GM19463 (cell line): ENCODE results near the gene PPP2R2D.
A peak's percentile ranks its signal among the peaks of the same experiment; 100 is the strongest.
"Not testable (repeated sequence)": the region's sequence is repeated elsewhere in the genome, so short reads cannot be mapped to it uniquely, and the experiment has no call there.

Experiments
- ATAC-seq: cut with Tn5 transposase; IDR thresholded peaks from one replicate; pipeline ENCODE4 v1.9.1; 2021; ENCODE audit warnings: mild to moderate bottlenecking, moderate library complexity; ENCODE audit not compliant: unreplicated experiment

PPP2R2D gene

DNA sequence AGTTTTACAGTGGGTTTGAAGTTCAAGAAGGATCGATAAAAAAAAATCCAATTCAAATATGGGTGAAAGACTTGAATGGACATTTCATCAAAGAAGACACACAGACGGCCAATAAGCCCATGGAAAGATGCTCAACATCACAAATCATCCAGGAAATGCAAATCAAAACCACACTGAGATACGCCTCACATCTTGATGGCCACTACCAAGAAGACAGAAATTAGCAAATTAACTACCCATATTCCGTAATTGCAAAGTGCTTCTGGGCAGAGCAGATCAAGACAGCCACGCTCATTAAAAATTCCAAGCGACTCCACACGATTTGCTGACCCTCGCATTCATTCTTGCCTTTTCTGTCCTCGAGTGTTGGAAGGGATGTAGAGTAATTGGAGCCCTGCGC lies 34.1 kb upstream of the PPP2R2D start:
- no peak for ATAC-seq

DNA sequence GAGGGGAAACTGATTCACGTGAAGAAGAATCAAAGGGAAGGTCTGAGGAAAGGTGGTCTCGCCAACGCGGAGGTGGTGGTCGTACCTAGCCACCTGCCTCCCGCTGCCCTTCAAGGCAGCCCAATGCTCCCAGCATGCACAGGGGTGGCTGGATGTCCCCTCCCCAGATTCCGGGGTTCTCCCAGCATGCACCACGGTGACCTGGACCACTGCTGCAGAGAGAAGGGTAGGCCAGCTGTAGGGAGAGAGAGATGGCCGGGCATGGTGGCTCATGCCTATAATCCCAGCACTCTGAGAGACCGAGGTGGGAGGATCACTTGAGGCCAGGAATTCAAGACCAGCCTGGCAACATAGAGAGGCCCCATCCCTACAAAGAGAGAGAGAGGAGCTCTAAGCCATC lies 32.4 kb upstream of the PPP2R2D start:
- ATAC-seq, result no peak

DNA sequence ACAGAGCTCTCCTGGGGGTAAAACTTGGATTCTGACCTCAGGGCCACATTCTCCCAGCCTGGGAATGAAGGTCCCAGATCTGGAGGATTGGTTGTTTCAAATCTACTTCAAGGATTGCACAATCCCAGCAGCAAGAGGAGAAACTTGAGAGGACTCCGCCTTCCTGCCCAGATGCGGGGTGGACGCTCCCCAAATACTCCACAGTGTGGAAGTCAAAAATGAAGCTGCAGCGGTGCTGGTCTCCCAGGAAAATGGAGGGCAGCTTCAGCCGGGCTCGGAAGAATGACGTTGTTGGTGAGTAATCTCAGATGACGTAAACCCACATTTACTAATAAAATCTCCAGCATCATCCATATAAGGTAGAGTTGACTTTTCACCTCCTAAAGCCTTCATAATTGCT lies 31.5 kb upstream of the PPP2R2D start:
- ATAC-seq, result no peak

DNA sequence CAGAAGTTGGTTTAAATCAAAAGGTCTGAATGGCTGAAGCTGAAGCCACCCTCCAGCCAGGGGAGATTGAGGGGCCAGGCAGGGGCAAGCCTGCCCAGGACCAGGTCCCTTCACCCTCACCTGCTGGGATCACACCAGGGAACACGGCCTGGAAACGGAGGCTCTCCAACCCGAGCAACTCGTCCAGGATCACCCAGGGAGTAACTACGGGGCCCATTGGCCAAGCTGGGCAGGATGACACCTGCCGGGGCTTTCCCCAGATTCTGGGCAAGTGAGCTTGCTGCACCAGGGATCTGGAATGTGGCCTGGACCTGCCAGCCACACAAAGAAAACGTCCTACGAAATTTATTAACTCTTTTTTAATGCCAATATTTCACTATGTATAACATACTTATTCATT lies 30.4 kb upstream of the PPP2R2D start:
- ATAC-seq, result no peak

GRCh38 chr10:131870831-131871672 lies 29.8 kb upstream of the PPP2R2D start:
- no peak for ATAC-seq

GRCh38 chr10:131871673-131872005 lies 29.2 kb upstream of the PPP2R2D start:
- no peak for ATAC-seq

DNA sequence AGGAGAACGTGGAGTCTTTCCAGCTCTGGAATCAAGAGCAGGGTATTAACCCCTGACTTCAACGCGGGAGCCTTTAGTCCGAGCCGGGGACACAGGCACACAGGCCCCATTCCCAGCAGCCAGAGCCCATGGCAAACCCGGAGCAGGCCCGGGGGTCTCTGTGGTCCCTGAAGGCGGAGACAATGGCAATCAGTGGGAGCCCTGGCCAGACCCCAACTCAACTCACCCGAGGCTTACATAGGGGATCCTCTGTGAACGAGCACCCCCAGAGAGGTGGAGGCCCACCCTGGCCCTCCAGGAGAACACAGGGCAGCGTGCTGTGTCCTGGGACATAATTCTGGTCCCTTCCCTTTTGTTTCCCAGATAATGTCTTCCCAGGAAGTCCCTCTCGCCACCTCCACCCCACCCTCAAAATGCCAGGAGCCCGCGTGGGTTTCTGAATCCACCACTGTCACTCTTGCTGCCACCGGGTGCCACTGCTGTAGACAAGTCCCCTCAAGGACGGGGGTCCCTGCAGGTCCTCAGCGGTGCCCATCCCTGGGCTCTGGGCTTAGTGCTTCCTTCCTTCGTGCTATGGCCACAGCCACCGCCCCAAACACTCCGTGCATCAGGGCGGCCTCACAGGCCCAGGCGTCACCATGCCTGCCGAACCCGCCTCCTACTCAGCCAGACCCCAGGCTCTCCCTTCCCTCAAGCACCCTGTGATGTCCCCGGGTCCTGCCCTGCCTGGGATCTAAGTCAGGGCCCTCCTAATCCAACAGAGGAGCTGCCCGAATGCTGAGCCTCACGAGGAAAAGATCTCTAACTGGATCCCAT lies 28.6 kb upstream of the PPP2R2D start:
- ATAC-seq, result no peak

GRCh38 chr10:131872827-131873375 lies 27.9 kb upstream of the PPP2R2D start:
- ATAC-seq, result no peak

DNA sequence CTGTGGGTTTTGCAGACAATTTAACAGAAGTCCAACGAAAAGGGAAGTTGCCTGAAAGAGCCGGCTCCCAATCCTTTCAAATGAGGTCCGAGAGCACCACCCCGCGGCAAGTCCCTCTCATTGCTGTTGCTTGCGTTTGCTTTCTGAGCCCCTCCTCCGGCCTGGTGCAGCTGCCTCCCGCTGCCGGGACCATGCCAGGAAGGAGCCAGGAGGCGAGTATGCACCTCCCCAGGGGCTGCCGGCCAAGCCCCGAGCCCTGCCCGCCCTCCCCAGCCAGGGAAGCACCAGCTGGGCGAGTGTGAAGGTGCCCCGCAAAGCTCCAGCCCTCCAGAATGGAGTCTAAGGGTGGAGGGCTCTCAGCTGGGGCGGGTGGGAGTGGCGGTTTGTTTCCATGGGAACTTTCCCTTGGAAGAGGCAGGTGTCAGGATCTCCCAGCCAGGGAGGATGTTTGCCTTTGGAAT lies 25.8 kb upstream of the PPP2R2D start:
- ATAC-seq, result peak; percentile 86

GRCh38 chr10:131875501-131875900 lies 25.3 kb upstream of the PPP2R2D start:
- no peak for ATAC-seq

GRCh38 chr10:131876017-131876416 lies 24.8 kb upstream of the PPP2R2D start:
- no peak for ATAC-seq

- ATAC-seq, result no peak
Measured at GRCh38 chr10:131876508-131876907, 24.3 kb upstream of the PPP2R2D start.

GRCh38 chr10:131880016-131880590 lies 20.7 kb upstream of the PPP2R2D start:
- no peak for ATAC-seq

DNA sequence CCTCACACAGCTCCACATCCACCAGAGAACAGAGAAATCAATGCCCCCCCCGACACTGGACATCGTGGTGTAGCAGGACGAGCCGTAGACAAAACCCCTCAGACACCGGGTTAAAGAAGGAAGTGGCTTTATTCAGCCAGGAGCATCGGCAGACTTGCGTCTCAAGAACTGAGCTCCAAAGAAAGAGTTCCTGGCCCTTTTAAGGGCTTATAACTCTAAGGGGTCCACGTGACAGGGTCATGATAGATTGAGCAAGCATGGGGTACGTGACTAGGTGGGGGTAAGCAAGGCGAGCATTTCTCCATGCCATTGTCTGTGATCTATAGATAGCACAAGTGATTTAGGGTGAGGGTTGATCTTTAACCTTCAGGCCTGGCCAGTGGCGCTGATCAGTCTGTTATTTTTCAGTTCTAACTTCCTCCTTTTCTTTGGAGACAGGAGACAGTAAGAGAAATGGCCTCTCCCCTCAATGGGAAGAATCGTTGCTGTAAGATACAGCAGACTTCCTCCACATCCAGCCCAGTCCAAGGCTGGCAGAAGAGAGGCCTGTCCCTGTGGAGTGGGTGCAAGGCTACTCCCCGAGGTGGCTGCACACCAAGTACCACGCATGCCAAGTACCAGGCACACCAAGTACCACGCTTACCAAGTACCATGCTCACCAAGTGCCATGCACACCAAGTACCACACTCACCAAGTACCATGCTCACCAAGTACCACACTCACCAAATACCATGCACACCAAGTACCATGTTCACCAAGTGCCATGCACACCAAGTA lies 19.5 kb upstream of the PPP2R2D start:
- no peak for ATAC-seq

GRCh38 chr10:131882151-131882550 lies 18.7 kb upstream of the PPP2R2D start:
- ATAC-seq, result no peak

DNA sequence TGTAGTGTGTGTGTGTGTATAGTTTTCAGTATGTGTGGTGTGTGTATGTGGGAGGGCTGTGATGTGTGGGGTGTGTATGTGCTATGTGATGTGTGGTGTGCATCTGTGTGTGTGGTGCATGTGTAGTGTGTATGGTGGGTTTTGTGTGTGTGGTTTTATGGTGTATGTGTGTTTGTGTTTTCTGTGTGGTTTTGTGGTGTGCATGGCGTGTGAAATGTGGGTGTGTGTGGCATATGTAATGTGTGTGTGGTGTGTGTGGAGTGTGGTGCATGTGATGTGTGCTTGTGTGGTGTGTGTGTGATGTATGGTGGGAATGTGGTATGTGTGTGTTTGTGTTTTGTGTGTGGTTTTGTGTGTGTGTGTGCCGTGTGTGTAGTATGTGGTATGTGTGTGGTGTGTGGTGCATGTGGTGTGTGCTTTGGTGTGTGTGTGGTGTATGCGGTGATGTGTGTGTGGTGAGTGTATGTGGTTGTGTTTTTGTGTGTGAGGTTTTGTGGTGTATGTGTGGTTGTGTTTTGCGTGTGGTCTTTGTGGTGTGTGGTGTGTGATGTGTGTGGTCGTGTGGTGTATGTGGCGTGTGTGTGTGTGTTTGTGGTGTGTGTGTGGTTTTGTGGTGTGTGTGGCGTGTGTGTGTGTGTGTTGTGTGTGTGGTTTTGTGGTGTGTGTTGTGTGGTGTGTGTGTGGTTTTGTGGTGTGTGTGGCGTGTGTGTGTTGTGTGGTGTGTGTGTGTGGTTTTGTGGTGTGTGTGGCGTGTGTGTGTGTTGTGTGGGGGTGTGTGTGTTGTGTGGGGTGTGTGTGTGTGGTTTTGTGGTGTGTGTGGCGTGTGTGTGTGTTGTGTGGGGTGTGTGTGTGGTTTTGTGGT lies 18.0 kb upstream of the PPP2R2D start:
- ATAC-seq, result no peak

GRCh38 chr10:131883621-131884393 lies 17.0 kb upstream of the PPP2R2D start:
- ATAC-seq, result not testable (repeated sequence)

DNA sequence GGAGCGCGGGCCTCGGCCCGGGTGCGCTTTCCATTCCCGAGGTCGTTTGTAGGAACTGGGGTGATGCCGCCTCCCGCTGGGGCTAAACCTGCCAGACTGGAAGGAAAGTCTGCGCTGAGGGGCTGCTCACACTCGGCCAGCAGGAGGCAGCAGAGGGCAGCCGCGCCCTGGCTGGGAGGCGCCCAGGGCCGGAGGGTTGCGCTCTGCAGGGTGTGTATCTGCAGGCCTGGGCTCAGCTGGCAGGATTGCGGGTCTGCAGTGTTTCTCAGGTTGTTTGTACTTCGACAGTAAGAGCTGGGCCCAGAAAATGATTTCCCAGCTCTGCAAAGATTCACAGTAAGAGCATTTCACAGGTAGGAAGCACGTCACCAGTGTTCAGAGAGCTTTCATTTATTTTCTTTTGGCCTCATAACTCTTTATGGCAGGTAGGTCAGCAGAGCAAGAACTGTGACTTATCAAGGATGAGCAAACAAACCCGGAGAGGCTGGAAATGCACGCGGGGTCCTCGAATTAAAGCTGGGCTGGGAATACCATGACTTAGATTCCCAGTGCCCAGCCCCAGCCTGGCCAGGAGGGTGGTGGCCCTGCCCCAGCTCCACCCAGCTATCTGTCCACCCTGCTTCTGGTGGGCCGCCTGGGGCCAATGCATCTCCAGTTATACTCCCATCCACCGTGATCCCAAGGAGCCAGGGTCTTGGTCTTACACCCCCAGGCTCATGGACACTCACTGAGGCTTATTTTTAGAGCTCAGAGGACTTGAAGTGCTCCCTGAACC lies 15.2 kb upstream of the PPP2R2D start:
- ATAC-seq, result peak; percentile 98
